Endothelial cell of umbilical vein (primary cell): Measurements from ENCODE around the gene KRT15. TPM values are rescaled to one million over a fixed set of nuclear protein-coding genes. Genes with fewer than 3 reads are reported as not detected.

Source experiments
- BruUV-seq: library from RNA; stranded (reverse); fragments of 400-500 nt; replicated peaks from 2 replicates; lab custom pipeline; 2021; lab: Mats Ljungman, UMichigan
- CTCF ChIA-PET: fragments of 300-600, 350-600 bp; sonication (Branson Sonifier 250); formaldehyde crosslinking; loops from one replicate; lab custom pipeline; 2021; ENCODE audit warnings: antibody characterized with exemption, inconsistent platforms; lab: Charles Lee
- POLR2A ChIA-PET: fragments of 300-600, 350-600 bp; sonication (Branson Sonifier 250); formaldehyde crosslinking; loops from one replicate; lab custom pipeline; 2021; ENCODE audit warnings: antibody characterized with exemption, inconsistent platforms; lab: Charles Lee
- DNase-seq: peaks from one replicate; pipeline ENCODE4 v3.0.0-alpha.2; 2011; ENCODE audit warnings: low read depth, low spot score
- FAIRE-seq: peaks from 2 replicates; lab custom pipeline; 2011; peaks lifted over from hg19 to GRCh38; lab: Jason Lieb, UNC
- H2AFZ ChIP-seq: 2 replicates; pipeline ENCODE4 v1.6.0; 2012; ENCODE audit warnings: low read depth, low read length, control low read depth, inconsistent platforms
- H3K27ac ChIP-seq: 2 replicates; pipeline ENCODE4 v1.5.1; 2011; ENCODE audit warnings: low read depth, mild to moderate bottlenecking, control low read depth, low read length, moderate library complexity; ENCODE audit not compliant: insufficient read depth
- H3K27me3 ChIP-seq, 2 experiments: 2 replicates each; pipeline versions ENCODE4 v1.6.0 to v1.6.1; 2011; ENCODE audit warnings: low read length in 2 of 2, mixed read lengths in 1 of 2; ENCODE audit not compliant: control insufficient read depth in 2 of 2, insufficient read depth in 2 of 2
- H3K36me3 ChIP-seq, 2 experiments: 2 replicates in 1 of 2; 3 replicates in 1 of 2; pipeline ENCODE4 v1.5.1; 2011; ENCODE audit warnings: low read length in 2 of 2, mild to moderate bottlenecking in 1 of 2, moderate library complexity in 1 of 2; ENCODE audit not compliant: control insufficient read depth in 2 of 2, insufficient read depth in 2 of 2; ENCODE audit errors: extremely low read depth in 1 of 2
- H3K4me1 ChIP-seq: 3 replicates; pipeline ENCODE4 v1.5.1; 2011; ENCODE audit warnings: mild to moderate bottlenecking, low read length; ENCODE audit not compliant: control insufficient read depth, insufficient read depth; ENCODE audit errors: extremely low read depth
- H3K4me2 ChIP-seq: 2 replicates; pipeline ENCODE4 v1.6.1; 2011; ENCODE audit warnings: low read length, control low read depth, mixed read lengths; ENCODE audit not compliant: insufficient read depth
- H3K4me3 ChIP-seq, 3 experiments: fragments of 200-600 bp in 1 of 3; sonication (generic), shearing (Covaris generic) in 1 of 3; replicated peaks in 1 of 3; 2 replicates each; pipeline ENCODE4 v1.5.1; 2011 to 2016; ENCODE audit warnings: control low read depth in 3 of 3, low read length in 3 of 3, mild to moderate bottlenecking in 2 of 3, inconsistent platforms in 1 of 3, low read depth in 1 of 3, moderate library complexity in 1 of 3; ENCODE audit not compliant: insufficient read depth in 1 of 3
- H3K79me2 ChIP-seq: 2 replicates; pipeline ENCODE4 v1.6.0; 2012; ENCODE audit warnings: low read length, inconsistent platforms; ENCODE audit not compliant: control insufficient read depth, insufficient read depth
- H3K9ac ChIP-seq: replicated peaks from 2 replicates; pipeline ENCODE3; 2011; ENCODE audit warnings: low read length, control low read depth; ENCODE audit not compliant: insufficient read depth; ENCODE audit errors: extremely low read depth
- H3K9me1 ChIP-seq: replicated peaks from 3 replicates; pipeline ENCODE4 v1.6.0; 2011; ENCODE audit warnings: mild to moderate bottlenecking, low read length; ENCODE audit not compliant: control insufficient read depth, insufficient read depth; ENCODE audit errors: extremely low read depth
- H3K9me3 ChIP-seq: replicated peaks from 2 replicates; pipeline ENCODE4 v1.5.1; 2012; ENCODE audit warnings: low read length, inconsistent platforms; ENCODE audit not compliant: control insufficient read depth, insufficient read depth
- H4K20me1 ChIP-seq: replicated peaks from 2 replicates; pipeline ENCODE3; 2011; ENCODE audit warnings: mild to moderate bottlenecking, low read length; ENCODE audit not compliant: control insufficient read depth, insufficient read depth; ENCODE audit errors: extremely low read depth
- CTCF ChIP-seq, 2 donors: IDR thresholded peaks; 1 replicate in 1 of 2; 2 replicates in 1 of 2; pipeline ENCODE4 v1.5.1; 2011; ENCODE audit warnings: low read length in 2 of 2, mild to moderate bottlenecking in 2 of 2, moderate library complexity in 2 of 2, control low read depth in 1 of 2, inconsistent platforms in 1 of 2, low read depth in 1 of 2; ENCODE audit not compliant: insufficient read depth in 1 of 2; ENCODE audit errors: extremely low read depth in 1 of 2
- EZH2 ChIP-seq: IDR thresholded peaks from 2 replicates; pipeline ENCODE4 v1.6.1; 2012; ENCODE audit warnings: borderline replicate concordance, low read depth, mild to moderate bottlenecking, moderate library complexity, low read length, inconsistent platforms; ENCODE audit not compliant: severe bottlenecking
- FOS ChIP-seq: IDR thresholded peaks from 2 replicates; pipeline ENCODE4 v1.6.1; 2011; ENCODE audit warnings: mild to moderate bottlenecking, low read length, moderate library complexity, borderline replicate concordance; ENCODE audit not compliant: insufficient read depth
- GATA2 ChIP-seq: IDR thresholded peaks from 2 replicates; pipeline ENCODE4 v1.7.0; 2011; ENCODE audit warnings: low read depth, mild to moderate bottlenecking, moderate library complexity, mixed read lengths, low read length; ENCODE audit not compliant: insufficient read length, insufficient read depth
- JUN ChIP-seq: IDR thresholded peaks from 2 replicates; pipeline ENCODE4 v1.6.1; 2011; ENCODE audit warnings: borderline replicate concordance, low read depth; ENCODE audit not compliant: insufficient read length, insufficient read depth
- MAX ChIP-seq: IDR thresholded peaks from 2 replicates; pipeline ENCODE4 v1.6.1; 2011; ENCODE audit not compliant: insufficient read depth, insufficient read length
- MYC ChIP-seq: IDR thresholded peaks from one replicate; pipeline ENCODE4 v1.6.1; 2011; ENCODE audit warnings: mild to moderate bottlenecking, low read depth, low read length
- POLR2A ChIP-seq: IDR thresholded peaks from 2 replicates; pipeline ENCODE4 v1.6.1; 2012; ENCODE audit warnings: low read depth, mild to moderate bottlenecking, control low read depth, low read length
- POLR2AphosphoS5 ChIP-seq: IDR thresholded peaks from 2 replicates; pipeline ENCODE4 v1.6.1; 2012; ENCODE audit warnings: low read depth, mild to moderate bottlenecking, control low read depth, low read length, moderate library complexity; ENCODE audit not compliant: insufficient read depth
- dilution Hi-C: fragments of 300-500 bp; cut with MboI; formaldehyde crosslinking; loops from one replicate; pipeline ENCODE4 v1.15.0; 2019; ENCODE audit warnings: low sequenced_read_pairs; ENCODE audit not compliant: extremely low pct_ligation_motif_present
- intact Hi-C: fragments of 100-400 bp; cut with micrococcal nuclease; formaldehyde crosslinking; loops from one replicate; pipeline ENCODE4 v1.10.0; 2022
- polyA plus RNA-seq, 4 experiments: library from polyadenylated mRNA; depleted of rRNA in 3 of 4; stranded (reverse) in 3 of 4; unstranded in 1 of 4; fragments of >200 nt; gene quantifications; 2 replicates each; pipeline versions ENCODE4 v1.2.1 to v1.2.3, GENCODE V29; 2011 to 2012; ENCODE audit warnings: missing spikeins in 1 of 4
- total RNA-seq: library from RNA; stranded (reverse); gene quantifications from 2 replicates; pipeline ENCODE4 v1.2.3, GENCODE V29; 2021

KRT15 gene
- total and polyA plus RNA-seq, 2 donors (not counting 3 experiments of a cell fraction or from before 2014, with no cell fraction given): 0.68 to 2.8 TPM

- Histone ChIP-seq H3K79me2 (no peaks in the 10 kb centered on the region), H3K4me3 (no peak overlapping the region), H3K9ac (no peak overlapping the region), H3K27me3 (no peaks in the 10 kb centered on the region), H3K27ac (no peak overlapping the region), H3K36me3 (no peaks in the 10 kb centered on the region), H3K4me1 (peaks cover 30% of the 10 kb centered on the region), H3K4me2 (no peak overlapping the region), H3K9me1 (no peaks in the 10 kb centered on the region), H4K20me1 (no peaks in the 10 kb centered on the region), H3K9me3 (no peaks in the 10 kb centered on the region), H2AFZ (no peak overlapping the region)
- ChIA-PET CTCF (interaction anchor here (1.4 to 8.5 kb wide), 3 partner anchors 17 to 125 kb away, joined by 3 to 126 read pairs (median 6); no protein-coding TSS in a partner anchor), POLR2A (no interaction called here)
- dilution Hi-C loops (no loop called here), intact Hi-C loops (no loop called here)
- no peak for DNase-seq
- no peak for TF ChIP-seq MAX
- TF ChIP-seq FOS: no peak
- no peak for TF ChIP-seq EZH2
- no peak for TF ChIP-seq MYC
- no peak for TF ChIP-seq GATA2
- no peak for TF ChIP-seq CTCF (IDR thresholded peaks at IDR 0.05; ENCODE audit: extremely low read depth in 1 of 2, insufficient read depth in 1 of 2, low read depth in 1 of 2, low read length in 2 of 2)
- no peak for TF ChIP-seq POLR2AphosphoS5
- TF ChIP-seq POLR2A: no peak
- no peak for TF ChIP-seq JUN
- FAIRE-seq: no peak
- no TSS peak for BruUV-seq
Measured at GRCh38 chr17:41523787-41524186, 5.1 kb upstream of the KRT15 start.
